ENCODE measurements around the gene ABLIM3.
"Not testable (repeated sequence)": the region's sequence is repeated elsewhere in the genome, so short reads cannot be mapped to it uniquely, and the experiment has no call there.

ABLIM3 gene

GRCh38 chr5:149160291-149160787, 19.0 kb downstream of the ABLIM3 start:
- DNase-seq, result no peak

- no peak for DNase-seq
These were observed 19.9 kb downstream of the ABLIM3 start for GRCh38 chr5:149161026-149161687.

GRCh38 chr5:149161850-149162249, 20.6 kb downstream of the ABLIM3 start:
- no peak for DNase-seq

- DNase-seq, result no peak
These were observed 21.2 kb downstream of the ABLIM3 start for GRCh38 chr5:149162401-149163084.

- DNase-seq, result no peak
These were observed 23.4 kb downstream of the ABLIM3 start for GRCh38 chr5:149164731-149165130.

GRCh38 chr5:149166128-149166527, 24.8 kb downstream of the ABLIM3 start:
- no peak for DNase-seq

- DNase-seq, result no peak
These were observed 25.4 kb downstream of the ABLIM3 start for GRCh38 chr5:149166591-149167100.

GRCh38 chr5:149168276-149168906, 27.1 kb downstream of the ABLIM3 start:
- DNase-seq, result no peak

GRCh38 chr5:149170299-149170698, 29.0 kb downstream of the ABLIM3 start:
- DNase-seq, result no peak

- no peak for DNase-seq
These were observed 31.0 kb downstream of the ABLIM3 start for GRCh38 chr5:149172261-149172660.

GRCh38 chr5:149172709-149173505, 31.6 kb downstream of the ABLIM3 start:
- DNase-seq, result no peak

- no peak for DNase-seq
These were observed 33.5 kb downstream of the ABLIM3 start for GRCh38 chr5:149174847-149175234.

- DNase-seq, result no peak
These were observed 34.2 kb downstream of the ABLIM3 start for GRCh38 chr5:149175346-149176105.

GRCh38 chr5:149177339-149177843, 36.1 kb downstream of the ABLIM3 start:
- DNase-seq, result no peak

- DNase-seq, result no peak
These were observed 36.7 kb downstream of the ABLIM3 start for GRCh38 chr5:149177911-149178565.

GRCh38 chr5:149181732-149182131, 40.4 kb downstream of the ABLIM3 start:
- DNase-seq, result no peak

- no peak for DNase-seq
These were observed 40.9 kb downstream of the ABLIM3 start for GRCh38 chr5:149182241-149182640.

- DNase-seq, result no peak
These were observed 43.8 kb downstream of the ABLIM3 start for GRCh38 chr5:149185067-149185466.

GRCh38 chr5:149186506-149186905, 45.2 kb downstream of the ABLIM3 start:
- no peak for DNase-seq

- DNase-seq, result not testable (repeated sequence)
These were observed 46.3 kb downstream of the ABLIM3 start for GRCh38 chr5:149187617-149188016.

GRCh38 chr5:149188383-149188782, 47.1 kb downstream of the ABLIM3 start:
- DNase-seq, result no peak

Measured in stimulated activated naive CD4-positive, alpha-beta T cell treated with Interleukin-2 at 50 U/mL for 16 hours (primary cell).